ENCODE measurements around the gene CDC6.

CDC6 gene

GRCh38 chr17:40287494-40288369 is at the start of gene CDC6:
CDC6 (plus strand) TSS chr17:40287879; CDS start chr17:40289421, 1,542 bp downstream.
- peak; percentile 99 for DNase-seq

GRCh38 chr17:40241252-40241834 is 46.3 kb upstream of the CDC6 start:
- DNase-seq: no peak

- no peak for DNase-seq
Observed at GRCh38 chr17:40242774-40243173, 44.9 kb upstream of the CDC6 start.

GRCh38 chr17:40243761-40244160 is 43.9 kb upstream of the CDC6 start:
- DNase-seq: no peak

GRCh38 chr17:40244255-40244654 is 43.4 kb upstream of the CDC6 start:
- DNase-seq: no peak

- DNase-seq: no peak
Observed at GRCh38 chr17:40247926-40248495, 39.7 kb upstream of the CDC6 start.

GRCh38 chr17:40248507-40248906 is 39.2 kb upstream of the CDC6 start:
- no peak for DNase-seq

GRCh38 chr17:40251576-40251975 is 36.1 kb upstream of the CDC6 start:
- DNase-seq: no peak

- no peak for DNase-seq
Observed at GRCh38 chr17:40253565-40253964, 34.1 kb upstream of the CDC6 start.

GRCh38 chr17:40259505-40259904 is 28.2 kb upstream of the CDC6 start:
- no peak for DNase-seq

- DNase-seq: no peak
Observed at GRCh38 chr17:40260528-40260927, 27.2 kb upstream of the CDC6 start.

- DNase-seq: no peak
Observed at GRCh38 chr17:40264458-40265185, 23.1 kb upstream of the CDC6 start.

- DNase-seq: no peak
Observed at GRCh38 chr17:40265337-40265736, 22.3 kb upstream of the CDC6 start.

- DNase-seq: no peak
Observed at GRCh38 chr17:40266882-40267281, 20.8 kb upstream of the CDC6 start.

GRCh38 chr17:40268141-40268712 is 19.5 kb upstream of the CDC6 start:
- DNase-seq: no peak

- DNase-seq: no peak
Observed at GRCh38 chr17:40278414-40278813, 9.3 kb upstream of the CDC6 start.

GRCh38 chr17:40279402-40279801 is 8.3 kb upstream of the CDC6 start:
- no peak for DNase-seq

GRCh38 chr17:40281663-40282062 is 6.0 kb upstream of the CDC6 start:
- DNase-seq: no peak

- DNase-seq: no peak
Observed at GRCh38 chr17:40283662-40284061, 4.0 kb upstream of the CDC6 start.

GRCh38 chr17:40284085-40284713 is 3.5 kb upstream of the CDC6 start:
- DNase-seq: peak; percentile 74

GRCh38 chr17:40286473-40286872 is 1.2 kb upstream of the CDC6 start:
- DNase-seq: no peak

- DNase-seq: no peak
Observed at GRCh38 chr17:40287159-40287493, 553 bp upstream of the CDC6 start.
